GM19043 (cell line): ENCODE results near the gene CHD5.

ENCODE experiments used
- ATAC-seq: cut with Tn5 transposase; IDR thresholded peaks from one replicate; pipeline ENCODE4 v1.9.1; 2021; ENCODE audit warnings: low read depth; ENCODE audit not compliant: unreplicated experiment

Gene CHD5

DNA sequence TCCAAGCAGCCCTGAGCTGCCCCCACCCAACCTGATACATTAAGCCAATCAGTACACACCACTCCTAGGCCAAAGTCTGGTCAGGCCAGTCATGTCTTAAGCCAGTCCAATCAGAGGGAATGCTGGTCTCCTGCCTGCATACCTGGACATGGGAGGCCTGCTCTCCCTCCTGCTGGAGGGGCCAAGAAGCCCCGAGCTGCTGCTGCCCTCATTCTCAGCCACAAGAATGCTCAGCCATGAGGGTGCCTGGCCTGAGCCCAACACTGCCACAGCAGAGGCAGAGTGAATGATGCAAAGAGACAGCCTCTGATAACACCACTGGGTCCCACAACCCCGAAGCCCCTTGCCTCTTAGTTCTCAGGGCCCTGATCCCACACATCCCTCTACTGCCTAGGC is 23.0 kb downstream of the CHD5 start:
- ATAC-seq, result no peak

DNA sequence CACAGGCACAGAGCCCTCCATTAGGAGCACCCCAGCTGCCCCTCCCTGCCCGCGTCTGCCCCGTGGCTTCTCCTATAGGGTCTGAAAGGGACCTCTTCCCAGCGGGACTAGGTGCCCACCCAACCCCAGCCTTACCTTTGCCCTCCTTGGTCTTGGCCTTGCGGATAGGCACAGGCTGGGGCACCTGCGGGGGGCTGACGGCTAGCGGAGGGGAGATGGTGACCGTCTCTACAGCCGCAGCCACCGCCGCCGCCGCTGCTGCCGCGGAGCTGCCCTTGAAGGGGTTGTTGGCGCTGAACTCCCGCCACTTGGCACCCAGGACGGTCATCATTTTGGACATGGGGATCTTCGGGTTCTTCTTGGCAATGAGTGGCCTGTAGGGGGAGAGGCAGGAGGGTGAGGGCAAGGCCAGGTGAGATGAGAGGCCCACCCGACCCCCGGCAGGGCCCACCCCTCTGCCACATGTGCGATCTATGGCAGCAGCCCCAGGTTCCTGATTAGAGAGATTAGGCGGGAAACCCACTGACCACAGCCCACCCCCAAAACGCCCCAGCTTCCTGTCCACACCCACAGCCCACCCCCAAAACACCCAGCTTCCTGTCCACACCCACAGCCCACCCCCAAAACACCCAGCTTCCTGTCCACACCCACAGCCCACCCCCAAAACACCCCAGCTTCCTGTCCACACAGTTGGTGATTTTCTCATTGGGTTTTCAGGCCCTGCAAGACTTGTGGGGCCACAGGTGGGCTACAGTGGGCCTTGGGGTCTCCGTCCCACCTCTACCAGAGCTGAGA is 25.4 kb downstream of the CHD5 start:
- ATAC-seq, result no peak

DNA sequence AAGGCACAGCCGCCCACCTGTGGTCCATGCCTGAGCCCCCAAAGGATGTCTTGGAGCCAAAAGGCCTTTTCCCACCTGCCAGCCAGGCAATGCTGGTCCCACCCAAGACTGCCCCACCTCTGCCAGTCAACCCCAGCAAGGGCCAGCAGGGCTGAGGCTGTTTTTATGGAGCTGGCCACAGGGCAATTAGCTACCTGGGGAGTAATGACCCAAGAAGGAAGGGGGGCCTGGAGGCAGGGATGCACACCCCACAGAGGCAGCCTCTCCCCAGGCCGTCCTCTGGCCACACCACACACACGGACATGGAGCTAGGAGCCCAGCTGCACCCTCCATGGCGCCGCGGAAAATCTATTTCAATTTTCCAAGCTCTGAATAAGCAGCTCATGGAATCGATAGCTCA is 27.2 kb downstream of the CHD5 start:
- no peak for ATAC-seq

DNA sequence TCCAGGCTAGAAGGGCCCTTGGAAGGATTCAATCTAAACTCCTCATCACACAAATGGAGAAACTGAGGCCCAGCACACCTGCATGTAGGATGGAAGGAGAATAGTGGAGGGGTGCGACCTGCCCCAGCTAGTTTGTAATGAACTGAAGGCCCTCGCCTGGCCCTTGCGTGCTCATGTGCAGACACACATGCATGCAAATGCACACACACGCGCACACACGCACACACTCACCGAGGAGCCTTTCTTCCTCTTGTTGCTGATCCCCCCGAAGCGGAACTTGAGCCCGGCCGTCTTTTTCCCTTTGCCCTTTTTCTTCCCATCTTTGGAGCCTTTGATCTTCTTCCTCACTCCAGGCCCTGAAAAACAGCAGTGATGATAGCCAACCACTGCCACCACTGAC is 27.9 kb downstream of the CHD5 start:
- no peak for ATAC-seq

DNA sequence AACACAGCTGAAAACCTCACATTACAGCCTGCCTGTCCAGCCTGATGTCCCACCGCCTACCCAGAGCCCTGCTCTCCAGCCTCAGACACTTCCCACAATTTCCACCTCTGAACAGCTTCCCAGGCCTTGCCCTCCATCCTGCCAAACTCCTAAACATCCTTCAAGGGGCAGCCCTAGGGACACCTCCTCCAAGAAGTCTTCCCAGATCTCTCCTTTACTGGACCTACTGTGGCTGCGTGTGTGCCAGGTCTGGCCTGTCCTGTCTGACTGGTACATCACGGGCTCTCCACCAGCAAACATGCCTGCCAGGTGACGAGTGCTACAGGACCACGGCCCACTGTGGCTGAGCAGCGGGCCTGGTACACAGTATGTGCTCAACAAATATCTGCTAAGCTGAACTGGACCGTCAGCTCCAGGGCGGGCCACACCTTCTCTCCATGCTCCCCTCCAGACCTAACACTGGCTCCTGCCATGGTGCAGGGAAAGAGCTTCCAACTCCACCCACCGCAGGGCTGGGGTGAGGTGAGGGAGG is 28.8 kb downstream of the CHD5 start:
- no peak for ATAC-seq

DNA sequence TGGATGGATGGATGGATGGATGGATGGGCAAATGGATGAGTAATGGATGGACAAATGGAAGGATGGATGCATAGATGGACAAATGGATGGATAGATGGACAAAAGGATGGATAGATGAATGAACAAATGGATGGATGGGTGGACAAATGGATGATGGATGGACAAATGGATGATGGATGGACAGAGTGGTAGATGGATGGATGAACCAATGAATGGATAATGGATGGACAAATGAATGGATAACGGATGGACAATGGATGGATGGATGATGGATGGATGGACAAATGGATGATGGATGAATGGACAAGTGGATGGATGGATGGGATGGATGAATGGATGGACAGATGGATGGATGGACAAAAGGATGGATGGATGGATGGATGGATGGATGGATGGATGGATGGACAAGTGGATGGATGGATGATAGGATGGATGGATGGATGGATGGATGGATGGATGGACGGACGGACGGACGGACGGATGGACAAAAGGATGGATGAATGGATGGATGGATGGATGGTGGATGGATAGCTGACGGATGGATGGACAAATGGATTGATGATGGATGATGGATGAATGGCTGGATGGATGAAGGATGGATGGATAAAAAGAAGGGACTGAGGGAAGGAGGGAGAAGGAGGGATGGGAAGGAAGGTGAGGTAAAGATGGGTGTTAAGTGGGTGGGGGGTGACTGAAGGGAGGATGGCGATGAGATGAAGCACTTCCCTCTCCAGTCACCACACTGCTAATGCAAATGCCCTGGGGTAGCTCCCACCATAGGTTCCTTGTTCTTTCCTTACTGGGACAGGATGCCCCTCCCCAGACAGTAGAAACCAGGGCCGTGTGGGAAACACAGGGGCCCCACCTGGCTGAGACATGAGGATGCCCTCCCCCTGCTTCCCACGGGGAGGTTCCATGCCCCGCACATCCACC is 29.8 kb downstream of the CHD5 start:
- no peak for ATAC-seq

DNA sequence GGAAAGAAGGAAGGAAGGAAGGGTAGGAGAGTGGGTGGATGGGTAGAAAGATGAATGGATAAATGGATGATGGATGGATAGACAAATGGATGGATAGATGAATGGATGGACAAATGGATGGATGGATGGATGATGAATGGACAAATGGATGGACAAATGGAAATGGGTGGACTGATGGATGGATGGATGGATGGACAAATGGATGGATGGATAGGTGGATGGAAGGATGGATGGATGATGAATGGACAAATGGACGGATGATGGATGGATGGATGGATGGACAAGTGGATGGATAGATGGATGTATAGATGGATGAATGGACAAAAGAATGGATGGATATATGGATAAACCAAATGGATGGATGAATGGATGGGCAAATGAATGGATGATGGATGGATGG is 30.5 kb downstream of the CHD5 start:
- ATAC-seq, result no peak

DNA sequence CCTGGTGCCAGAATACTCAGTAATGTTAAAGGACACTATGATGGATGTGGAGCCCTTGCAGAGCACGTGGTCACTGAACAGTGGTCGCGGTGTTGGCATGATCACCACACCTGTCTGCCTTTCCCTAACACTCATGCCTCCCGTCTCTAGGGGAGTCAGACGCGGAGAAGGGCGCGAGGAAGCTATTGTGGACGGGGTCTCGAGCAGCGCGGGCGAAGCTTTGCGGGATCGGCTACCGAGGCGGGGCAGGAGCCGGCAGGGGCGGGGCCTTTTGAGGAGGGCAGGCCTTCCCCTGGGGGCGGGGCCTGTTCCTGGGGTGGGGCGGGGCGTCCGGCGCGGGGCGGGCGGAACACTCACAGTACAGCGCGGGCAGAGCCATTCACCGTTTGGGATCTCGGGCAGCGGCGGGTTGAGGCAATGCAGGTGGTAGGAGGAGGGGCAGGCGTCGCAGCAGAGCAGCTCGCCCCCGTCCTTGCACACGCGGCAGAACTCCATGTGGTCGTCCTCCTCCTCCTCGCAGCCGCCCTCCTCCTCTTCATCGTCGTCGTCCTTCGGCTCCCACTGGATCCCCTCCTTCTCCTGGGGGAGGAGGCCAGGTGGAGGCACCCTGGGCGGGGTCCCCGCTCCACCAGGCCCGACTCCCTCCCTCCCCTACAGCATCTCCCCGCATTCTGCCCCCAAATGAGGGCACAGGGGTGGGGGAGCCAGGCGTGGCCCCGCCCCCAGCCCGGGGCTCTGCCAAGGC is 31.5 kb downstream of the CHD5 start:
- no peak for ATAC-seq

DNA sequence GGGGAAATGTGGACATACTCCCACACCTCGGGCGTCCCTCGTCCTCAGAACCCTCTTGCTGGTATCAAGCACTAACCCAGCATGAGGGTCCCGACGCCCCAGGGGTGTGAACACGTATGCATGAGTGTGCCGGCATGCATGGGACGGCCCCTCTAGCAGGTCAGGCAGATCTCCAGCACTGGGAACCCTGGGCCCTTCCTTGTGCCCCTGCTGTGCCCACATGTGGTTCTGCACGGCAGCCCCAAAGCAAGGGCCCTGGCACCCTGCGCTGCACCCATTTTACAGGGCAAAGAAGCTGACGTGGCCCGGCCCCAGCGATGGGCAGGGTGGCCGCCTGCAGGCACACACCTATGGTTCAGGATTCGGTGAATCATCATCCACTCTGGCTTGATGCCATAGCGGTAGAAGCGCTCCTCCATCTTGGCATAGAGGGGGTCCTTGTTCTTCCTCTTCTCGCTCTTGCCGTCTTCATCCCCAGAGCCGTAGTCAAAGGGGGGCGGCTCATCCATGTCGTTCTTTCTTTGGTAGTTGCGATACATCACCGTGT is 34.2 kb downstream of the CHD5 start:
- ATAC-seq, result no peak

DNA sequence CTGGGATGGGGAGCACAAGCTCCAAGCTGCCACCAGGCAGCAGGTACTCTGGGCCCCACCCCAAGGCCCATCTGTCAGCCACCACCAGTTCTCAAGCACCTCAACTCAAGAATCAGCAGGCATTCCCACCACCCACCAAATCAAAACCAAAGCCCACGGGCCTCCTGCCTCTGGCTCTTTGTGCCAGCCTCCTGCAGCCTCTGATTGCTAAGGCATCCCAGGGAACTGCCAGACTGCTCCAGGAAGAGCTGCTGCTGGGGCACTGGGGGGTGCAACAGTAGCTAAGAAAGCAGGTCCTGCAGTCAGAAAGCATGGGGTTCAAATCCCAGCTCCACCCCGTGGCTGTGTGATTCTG is 34.7 kb downstream of the CHD5 start:
- ATAC-seq, result no peak

DNA sequence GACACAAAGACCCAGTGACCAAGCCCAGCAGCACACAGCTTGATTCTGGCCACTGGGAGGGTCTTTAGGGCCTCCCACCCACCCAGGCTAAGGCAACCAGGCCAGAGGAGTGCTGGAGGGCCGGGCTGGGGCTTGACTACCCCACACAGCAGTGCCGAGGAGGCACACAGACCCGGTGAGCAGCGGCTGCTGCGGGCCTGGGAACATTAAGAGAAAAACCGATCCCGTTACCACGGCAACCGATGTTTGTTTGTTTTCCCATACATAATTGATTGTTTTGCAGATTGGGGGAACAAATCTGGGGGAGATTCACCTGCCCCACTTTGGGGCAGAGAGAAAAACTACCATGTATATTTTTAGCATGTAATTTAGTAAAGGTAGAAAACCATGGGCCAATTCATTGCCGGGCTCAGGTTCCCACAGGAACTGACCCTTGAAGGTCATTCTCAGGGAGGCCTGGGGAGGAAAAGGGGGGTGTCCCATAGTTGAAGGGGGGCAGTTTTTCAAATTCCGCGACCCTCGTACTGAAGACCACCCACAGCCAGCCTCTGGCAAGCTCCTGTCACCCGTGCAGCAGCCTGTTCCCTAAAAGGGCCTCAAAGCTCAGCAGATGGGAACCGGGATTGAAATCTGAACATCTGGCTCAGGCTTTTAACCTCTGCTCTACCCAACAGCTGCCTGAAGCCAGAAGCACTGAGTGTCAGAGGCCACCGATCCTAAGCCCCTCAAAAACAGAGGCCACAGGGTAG is 35.3 kb downstream of the CHD5 start:
- no peak for ATAC-seq

DNA sequence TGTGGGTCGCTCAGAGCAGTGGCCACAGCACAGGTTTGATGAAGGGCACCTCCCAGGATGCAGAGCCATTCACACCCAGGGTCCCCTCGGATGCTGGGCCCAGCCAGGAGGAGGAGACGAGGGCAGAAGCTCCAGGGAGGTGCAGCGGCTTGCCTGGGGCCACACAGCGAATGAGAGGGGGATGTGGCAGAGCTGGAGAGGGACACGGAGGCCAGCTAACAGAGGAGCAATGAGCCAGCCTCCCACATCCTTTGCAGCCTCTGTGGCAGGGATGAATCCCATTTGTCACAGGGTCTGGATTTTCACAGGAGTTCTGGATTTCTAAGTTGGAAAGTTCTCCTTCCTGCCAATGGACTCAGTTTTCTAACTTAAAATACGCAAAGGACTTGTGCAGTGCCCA is 35.9 kb downstream of the CHD5 start:
- no peak for ATAC-seq

DNA sequence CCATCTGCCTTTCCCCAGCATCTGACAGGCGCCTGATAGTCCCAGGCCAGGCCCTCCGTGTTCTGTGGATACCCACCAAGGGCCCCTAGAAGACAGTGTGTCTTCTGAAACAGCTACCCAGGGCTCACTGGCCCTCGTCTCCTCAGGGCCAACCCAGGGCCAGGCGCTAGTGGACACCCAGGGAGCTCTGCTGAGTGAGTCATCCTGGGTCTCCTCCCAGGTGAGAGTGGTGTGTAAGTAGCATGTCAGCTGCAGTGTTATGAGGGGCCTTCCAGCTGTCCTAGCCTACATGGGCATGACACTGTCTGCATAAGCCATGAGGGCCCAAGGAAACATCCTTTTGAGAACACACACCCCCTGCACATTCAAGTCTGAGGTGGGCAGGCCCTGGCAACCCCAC is 36.7 kb downstream of the CHD5 start:
- ATAC-seq, result no peak

DNA sequence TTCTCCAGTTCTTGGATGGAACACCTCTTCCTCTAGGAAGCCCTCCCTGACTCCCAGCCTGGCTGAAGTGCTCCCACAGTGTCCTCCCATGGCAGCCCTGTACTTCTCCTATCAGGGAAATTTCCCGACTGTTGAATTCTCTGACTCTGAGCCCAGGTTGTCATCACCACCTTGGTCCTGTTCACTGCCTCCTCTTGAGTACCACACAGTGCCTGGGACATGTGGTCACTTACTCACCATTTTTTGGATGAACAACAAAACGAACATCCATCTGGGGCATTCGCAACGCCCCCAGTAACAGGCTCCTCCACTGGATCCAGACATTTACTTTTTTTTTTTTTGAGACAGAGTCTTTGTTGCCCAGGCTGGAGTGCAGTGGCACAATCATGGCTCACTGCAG is 37.4 kb downstream of the CHD5 start:
- no peak for ATAC-seq

DNA sequence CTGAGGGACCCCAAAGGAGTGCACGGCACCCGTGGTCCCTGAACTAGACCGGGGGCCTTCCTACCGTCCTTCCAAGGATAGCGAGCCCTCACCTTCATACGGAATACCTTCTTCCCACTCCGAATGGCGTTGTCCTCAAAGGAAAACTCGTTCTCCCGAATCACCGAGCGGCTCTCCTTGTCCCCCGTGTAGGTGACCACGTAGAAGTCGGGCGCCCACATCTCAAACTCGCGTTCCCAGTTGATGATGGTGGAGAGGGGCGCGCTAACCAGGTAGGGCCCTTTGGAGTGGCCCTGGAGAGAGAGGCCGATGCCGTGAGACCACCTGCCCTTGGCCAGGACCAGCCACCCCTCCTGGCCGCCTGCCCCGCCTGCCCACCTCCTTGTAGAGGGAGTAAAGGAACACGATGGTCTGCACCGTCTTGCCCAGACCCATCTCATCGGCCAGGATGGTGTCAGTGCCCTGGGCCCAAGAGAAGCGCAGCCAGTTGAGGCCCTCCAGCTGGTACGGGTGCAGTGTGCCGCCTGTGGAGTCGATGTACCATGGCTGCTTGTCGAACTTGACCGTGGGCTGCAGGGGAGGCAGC is 38.0 kb downstream of the CHD5 start:
- no peak for ATAC-seq

DNA sequence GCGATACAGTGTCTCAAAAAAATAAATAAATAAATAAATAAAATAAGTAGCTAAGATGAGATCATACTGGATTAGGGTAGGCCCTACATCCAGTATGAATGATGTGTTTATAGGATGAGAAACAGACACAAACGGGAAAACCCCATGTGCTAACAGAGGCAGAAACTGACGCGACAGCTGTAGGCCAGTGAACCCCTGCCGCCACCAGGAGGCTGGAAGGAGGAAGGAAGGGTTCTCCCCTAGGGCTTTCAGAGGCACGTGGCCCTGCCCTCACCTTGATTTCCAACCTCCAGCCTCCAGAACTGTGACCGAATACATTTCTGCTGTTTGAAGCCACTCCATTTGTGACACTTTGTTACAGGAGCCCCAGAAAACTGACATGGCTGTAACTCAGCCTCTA is 38.5 kb downstream of the CHD5 start:
- no peak for ATAC-seq

DNA sequence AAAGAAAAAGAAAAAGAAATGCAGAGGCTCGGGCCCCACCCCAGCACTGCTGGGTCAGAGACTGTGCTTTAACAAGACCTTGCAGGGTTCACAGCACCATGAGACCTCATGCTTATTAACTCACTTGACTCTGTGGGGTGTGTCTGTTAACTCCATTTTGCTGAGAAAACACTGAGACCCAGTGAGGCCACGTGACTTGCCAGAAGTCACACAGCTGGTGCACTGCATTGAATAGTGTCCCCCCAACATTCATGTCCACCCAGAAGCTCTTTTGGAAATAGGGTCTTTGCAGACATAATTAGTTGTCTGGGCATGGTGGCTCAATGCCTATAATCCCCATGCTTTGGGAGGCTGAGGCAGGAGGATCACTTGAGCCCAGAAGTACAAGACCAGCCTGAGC is 39.7 kb downstream of the CHD5 start:
- ATAC-seq, result no peak

DNA sequence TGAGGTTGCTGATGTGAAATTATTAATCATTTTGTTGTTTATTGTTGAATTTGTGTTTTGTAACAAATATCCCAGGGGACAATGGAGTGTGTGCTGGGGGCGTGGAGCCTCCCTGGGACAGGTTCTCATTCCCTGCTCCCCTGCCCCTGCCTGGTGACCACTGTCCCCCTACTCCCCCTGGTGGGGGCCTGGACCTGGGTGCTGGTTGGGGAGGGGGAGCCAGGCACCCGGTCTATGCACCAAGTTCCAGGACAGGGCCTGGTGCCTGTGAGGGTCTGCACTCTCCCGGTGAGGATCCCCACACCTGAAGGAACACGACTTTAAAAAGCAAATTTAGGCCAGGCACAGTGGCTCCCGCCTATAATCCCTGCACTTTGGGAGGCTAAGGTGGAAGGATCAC is 42.4 kb downstream of the CHD5 start:
- no peak for ATAC-seq

DNA sequence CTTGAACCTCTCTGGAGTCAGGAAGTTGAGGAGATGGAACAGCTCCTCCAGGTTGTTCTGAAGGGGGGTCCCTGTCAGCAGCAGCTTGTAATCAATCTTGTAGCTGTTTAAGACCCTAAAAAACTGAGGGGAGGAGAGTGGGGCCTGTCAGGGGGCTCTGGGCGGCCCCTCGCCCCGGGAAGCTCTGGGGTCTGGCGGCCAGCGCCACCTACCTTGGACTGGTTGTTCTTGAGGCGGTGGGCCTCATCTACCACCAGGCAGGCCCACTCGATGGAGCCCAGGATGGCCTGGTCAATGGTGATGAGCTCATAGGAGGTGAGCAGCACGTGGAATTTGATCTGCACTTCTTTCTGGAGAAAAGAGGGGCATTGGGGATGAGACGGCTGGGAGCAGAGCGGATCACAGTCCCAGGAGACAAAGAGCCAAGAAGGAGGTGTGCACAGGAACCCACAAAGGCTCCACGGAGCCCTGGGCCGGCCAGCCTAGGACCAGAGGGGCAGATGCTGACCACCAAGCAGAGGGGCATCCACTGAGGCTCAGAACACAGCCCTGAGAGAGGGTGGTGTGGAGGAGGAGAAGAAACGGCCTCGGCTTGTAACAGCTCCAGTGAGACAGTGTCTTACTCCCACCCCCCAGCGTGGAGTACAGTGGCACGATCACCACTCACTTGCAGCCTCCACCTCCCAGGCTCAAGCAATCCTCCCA is 43.5 kb downstream of the CHD5 start:
- ATAC-seq, result no peak
